HepG2 (cell line): ENCODE data around the gene ZP2. TPM values are rescaled to one million over a fixed set of nuclear protein-coding genes. Genes with fewer than 3 reads are reported as not detected.

Source experiments
- ATAC-seq: fragments of 200-7000 bp; cut with Tn5 transposase; 3 replicates; pipeline ENCODE4 v1.9.1; 2020; ENCODE audit warnings: mild to moderate bottlenecking, moderate library complexity
- BruUV-seq: library from RNA; stranded (reverse); fragments of 400-500 nt; replicated peaks from 2 replicates; lab custom pipeline; 2021; lab: Mats Ljungman, UMichigan
- CTCF ChIA-PET: fragments of 300-600 bp; formaldehyde crosslinking; extraction: SDS; loops from one replicate; lab custom pipeline; 2021; ENCODE audit warnings: low total read pairs, inconsistent platforms, low intra/inter-chr PET ratio; lab: Yijun Ruan, JAX
- POLR2A ChIA-PET: fragments of 350-600 bp; sonication (Branson Sonifier 250); formaldehyde crosslinking; loops from one replicate; lab custom pipeline; 2020; ENCODE audit warnings: antibody characterized with exemption, inconsistent platforms; lab: Yijun Ruan, JAX
- DNase-seq: peaks from one replicate; pipeline ENCODE4 v3.0.0-alpha.2; 2015; ENCODE audit warnings: low spot score
- FAIRE-seq: peaks from 3 replicates; lab custom pipeline; 2011; peaks lifted over from hg19 to GRCh38; lab: Jason Lieb, UNC
- H2AFZ ChIP-seq: one replicate; pipeline ENCODE4 v1.6.1; 2011; ENCODE audit warnings: low read length, inconsistent platforms
- H3K27ac ChIP-seq: fragments of 300-600 bp; 3 replicates; pipeline ENCODE4 v1.8.0; 2011; ENCODE audit warnings: mixed run types, mild to moderate bottlenecking, mixed read lengths, low read length, inconsistent platforms; ENCODE audit not compliant: insufficient read depth; ENCODE audit errors: extremely low read length
- H3K27me3 ChIP-seq, 2 experiments: fragments of 200-600 bp in 1 of 2; 2 replicates in 1 of 2; 3 replicates in 1 of 2; pipeline versions ENCODE4 v1.6.0 to v1.8.0; 2011; ENCODE audit warnings: low read length in 2 of 2, mild to moderate bottlenecking in 2 of 2, moderate library complexity in 2 of 2, inconsistent platforms in 1 of 2; ENCODE audit not compliant: insufficient read depth in 2 of 2, control insufficient read depth in 1 of 2
- H3K36me3 ChIP-seq, 2 experiments: fragments of 200-600 bp in 1 of 2; replicated peaks in 1 of 2; 2 replicates in 1 of 2; 3 replicates in 1 of 2; pipeline versions ENCODE4 v1.5.1 to v1.8.0; 2011; ENCODE audit warnings: low read length in 2 of 2, inconsistent platforms in 1 of 2; ENCODE audit not compliant: insufficient read depth in 2 of 2, control insufficient read depth in 1 of 2
- H3K4me1 ChIP-seq: 2 replicates; pipeline ENCODE4 v1.5.1; 2012; ENCODE audit warnings: low read length, inconsistent platforms; ENCODE audit not compliant: insufficient read depth
- H3K4me2 ChIP-seq: 2 replicates; pipeline ENCODE4 v1.6.0; 2011; ENCODE audit warnings: low read depth, low read length, inconsistent platforms
- H3K4me3 ChIP-seq, 3 experiments: fragments of 200-600 bp in 1 of 3; sonication (generic), shearing (Covaris generic) in 1 of 3; replicated peaks in 1 of 3; 2 replicates each; pipeline ENCODE4 v1.5.1; 2011 to 2016; ENCODE audit warnings: low read length in 3 of 3, inconsistent platforms in 2 of 3, low read depth in 2 of 3, mild to moderate bottlenecking in 2 of 3, control low read depth in 1 of 3, mixed read lengths in 1 of 3; ENCODE audit not compliant: insufficient read depth in 1 of 3
- H3K79me2 ChIP-seq: one replicate; pipeline ENCODE4 v1.6.1; 2011; ENCODE audit warnings: low read length, inconsistent platforms; ENCODE audit not compliant: insufficient read depth
- H3K9ac ChIP-seq: 2 replicates; pipeline ENCODE4 v1.6.0; 2011; ENCODE audit warnings: mild to moderate bottlenecking, low read depth, low read length, inconsistent platforms; ENCODE audit not compliant: insufficient read depth
- H3K9me3 ChIP-seq: 2 replicates; pipeline ENCODE4 v1.5.1; 2012; ENCODE audit warnings: mild to moderate bottlenecking, low read length
- H4K20me1 ChIP-seq: 2 replicates; pipeline ENCODE4 v1.6.0; 2011; ENCODE audit warnings: inconsistent platforms, mild to moderate bottlenecking, low read length, moderate library complexity; ENCODE audit not compliant: insufficient read depth
- MAFK ChIP-seq, 2 experiments: IDR thresholded peaks in 1 of 2; conservative IDR thresholded peaks in 1 of 2; 2 replicates each; pipeline ENCODE4 v1.6.1; 2011; ENCODE audit warnings: improper control_type of control experiment in 2 of 2, low read length in 2 of 2
- MLLT10 ChIP-seq: sonication (generic); formaldehyde crosslinking; IDR thresholded peaks from 2 replicates; pipeline ENCODE4 v1.4.0; 2020; ENCODE audit warnings: missing genetic modification reagents
- RARG ChIP-seq: sonication (generic); formaldehyde crosslinking; IDR thresholded peaks from 2 replicates; pipeline ENCODE4 v1.4.0; 2020; ENCODE audit warnings: low read depth, mild to moderate bottlenecking, missing genetic modification reagents
- SAFB2 ChIP-seq: sonication (generic); formaldehyde crosslinking; IDR thresholded peaks from 2 replicates; pipeline ENCODE4 v1.5.1; 2020; ENCODE audit warnings: missing genetic modification reagents, low read depth, mild to moderate bottlenecking, borderline replicate concordance
- SNAI1 ChIP-seq: sonication (generic); formaldehyde crosslinking; IDR thresholded peaks from 2 replicates; pipeline ENCODE4 v1.5.0; 2020; ENCODE audit warnings: mild to moderate bottlenecking, missing genetic modification reagents, borderline replicate concordance
- ZNF609 ChIP-seq: sonication (generic); formaldehyde crosslinking; IDR thresholded peaks from 2 replicates; pipeline ENCODE4 v1.4.0; 2020; ENCODE audit warnings: mild to moderate bottlenecking, missing genetic modification reagents, borderline replicate concordance
- ZNF670 ChIP-seq: sonication (generic); formaldehyde crosslinking; IDR thresholded peaks from 2 replicates; pipeline ENCODE4 v1.8.0; 2022; ENCODE audit warnings: mild to moderate bottlenecking, missing genetic modification reagents, borderline replicate concordance
- ZNF720 ChIP-seq: sonication (generic); formaldehyde crosslinking; IDR thresholded peaks from 2 replicates; pipeline ENCODE4 v1.4.0; 2020; ENCODE audit warnings: missing genetic modification reagents
- ZNF891 ChIP-seq: sonication (generic); formaldehyde crosslinking; IDR thresholded peaks from 2 replicates; pipeline ENCODE4 v1.5.0; 2020; ENCODE audit warnings: mild to moderate bottlenecking, missing genetic modification reagents
- WGBS: methylation state at CpG from one replicate; pipeline ENCODE4 v1.1.6; 2017; ENCODE audit warnings: low lambda C conversion rate; 5-methylcytosine and 5-hydroxymethylcytosine counted together
- in situ Hi-C: cut with HindIII; loops from 2 replicates; pipeline ENCODE4 v1.10.0; 2017; ENCODE audit warnings: low pct_unique_long_range_greater_than_20kb; ENCODE audit not compliant: extremely low pct_ligation_motif_present
- intact Hi-C: fragments of 100-400 bp; cut with micrococcal nuclease; formaldehyde crosslinking; loops from one replicate; pipeline ENCODE4 v1.10.0; 2022; ENCODE audit not compliant: unreplicated experiment
- polyA plus RNA-seq, 8 experiments: library from polyadenylated mRNA; depleted of rRNA in 3 of 8; stranded (reverse) in 7 of 8; unstranded in 1 of 8; fragments of >200 nt; fragmentation: Illumina TruSeq in 4 of 8; extraction: Trizol in 4 of 8; gene quantifications; 2 replicates each; pipeline versions ENCODE4 v1.2.1 to v1.2.3, GENCODE V29; 2011 to 2016; ENCODE audit warnings: low read depth in 4 of 8, missing spikeins in 1 of 8, mixed read lengths in 1 of 8; ENCODE audit not compliant: insufficient read depth in 1 of 8
- total RNA-seq, 5 experiments: library from RNA; depleted of rRNA; stranded (reverse); fragments of >200 nt; fragmentation: Illumina TruSeq; extraction: Trizol; gene quantifications; 2 replicates each; pipeline ENCODE4 v1.2.3, GENCODE V29; 2016; ENCODE audit warnings: low read depth in 1 of 5
- TF ChIP-seq, protein P1 (sequence below): sonication (generic); formaldehyde crosslinking; IDR thresholded peaks from 2 replicates; pipeline ENCODE4 v1.4.0; 2020; ENCODE audit warnings: missing genetic modification reagents
- TF ChIP-seq, protein P2 (sequence below): sonication (generic); formaldehyde crosslinking; IDR thresholded peaks from 2 replicates; pipeline ENCODE4 v1.4.0; 2020; ENCODE audit warnings: mild to moderate bottlenecking, missing genetic modification reagents
- TF ChIP-seq, protein P3 (sequence below): sonication (generic); formaldehyde crosslinking; IDR thresholded peaks from 2 replicates; pipeline ENCODE4 v1.9.0; 2022; ENCODE audit warnings: missing genetic modification reagents, mild to moderate bottlenecking, borderline replicate concordance

Gene ZP2
- total and polyA plus RNA-seq, 2 of the 13 experiments (the other 11 are each of a cell fraction or from before 2014, with no cell fraction given) = not detected

DNA sequence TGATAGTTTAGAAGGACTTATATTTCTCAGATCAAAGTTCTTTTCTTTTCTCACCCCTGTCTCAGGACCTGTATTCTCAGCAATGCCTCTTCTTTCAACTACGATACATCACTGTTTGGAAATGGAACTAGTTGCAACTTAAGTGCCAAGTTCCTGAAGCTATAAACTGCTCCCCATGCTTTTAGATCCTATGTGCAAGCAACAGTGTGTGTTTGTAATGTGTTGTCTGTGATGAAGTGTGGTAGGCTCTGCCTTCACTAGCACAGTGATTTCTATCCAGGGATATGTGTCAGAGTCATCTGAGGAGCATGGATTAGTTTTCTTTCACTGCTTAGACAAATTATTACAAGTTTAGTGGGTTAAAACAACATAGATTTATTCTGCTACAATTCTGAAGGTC, 18.4 kb downstream of the ZP2 start:
- Histone ChIP-seq H4K20me1 (no peaks in the 10 kb centered on the region), H2AFZ (no peak overlapping the region), H3K4me2 (no peak overlapping the region), H3K9me3 (no peaks in the 10 kb centered on the region), H3K36me3 (no peaks in the 10 kb centered on the region), H3K27ac (no peak overlapping the region), H3K9ac (no peak overlapping the region), H3K4me1 (peaks cover 6% of the 10 kb centered on the region), H3K79me2 (no peaks in the 10 kb centered on the region), H3K27me3 (peaks cover 5 to 44% of the 10 kb centered on the region in 2 experiments; a peak in 4 of 5 replicates), H3K4me3 (no peak overlapping the region)
- no TSS peak for BruUV-seq
- DNase-seq (no peak), ATAC-seq (no peak), FAIRE-seq (no peak)
- in situ Hi-C loops = no loop called here
- POLR2A ChIA-PET = no interaction called here
- CTCF ChIA-PET = no interaction called here
- 69% methylated on average over 1 of the region's 1 CpG for whole genome bisulfite sequencing
- intact Hi-C loops = no loop called here
- TF ChIP-seq ZNF609 = no peak
- TF ChIP-seq RARG (CRISPR knock-in tag) = no peak
- TF ChIP-seq, protein P1, sequence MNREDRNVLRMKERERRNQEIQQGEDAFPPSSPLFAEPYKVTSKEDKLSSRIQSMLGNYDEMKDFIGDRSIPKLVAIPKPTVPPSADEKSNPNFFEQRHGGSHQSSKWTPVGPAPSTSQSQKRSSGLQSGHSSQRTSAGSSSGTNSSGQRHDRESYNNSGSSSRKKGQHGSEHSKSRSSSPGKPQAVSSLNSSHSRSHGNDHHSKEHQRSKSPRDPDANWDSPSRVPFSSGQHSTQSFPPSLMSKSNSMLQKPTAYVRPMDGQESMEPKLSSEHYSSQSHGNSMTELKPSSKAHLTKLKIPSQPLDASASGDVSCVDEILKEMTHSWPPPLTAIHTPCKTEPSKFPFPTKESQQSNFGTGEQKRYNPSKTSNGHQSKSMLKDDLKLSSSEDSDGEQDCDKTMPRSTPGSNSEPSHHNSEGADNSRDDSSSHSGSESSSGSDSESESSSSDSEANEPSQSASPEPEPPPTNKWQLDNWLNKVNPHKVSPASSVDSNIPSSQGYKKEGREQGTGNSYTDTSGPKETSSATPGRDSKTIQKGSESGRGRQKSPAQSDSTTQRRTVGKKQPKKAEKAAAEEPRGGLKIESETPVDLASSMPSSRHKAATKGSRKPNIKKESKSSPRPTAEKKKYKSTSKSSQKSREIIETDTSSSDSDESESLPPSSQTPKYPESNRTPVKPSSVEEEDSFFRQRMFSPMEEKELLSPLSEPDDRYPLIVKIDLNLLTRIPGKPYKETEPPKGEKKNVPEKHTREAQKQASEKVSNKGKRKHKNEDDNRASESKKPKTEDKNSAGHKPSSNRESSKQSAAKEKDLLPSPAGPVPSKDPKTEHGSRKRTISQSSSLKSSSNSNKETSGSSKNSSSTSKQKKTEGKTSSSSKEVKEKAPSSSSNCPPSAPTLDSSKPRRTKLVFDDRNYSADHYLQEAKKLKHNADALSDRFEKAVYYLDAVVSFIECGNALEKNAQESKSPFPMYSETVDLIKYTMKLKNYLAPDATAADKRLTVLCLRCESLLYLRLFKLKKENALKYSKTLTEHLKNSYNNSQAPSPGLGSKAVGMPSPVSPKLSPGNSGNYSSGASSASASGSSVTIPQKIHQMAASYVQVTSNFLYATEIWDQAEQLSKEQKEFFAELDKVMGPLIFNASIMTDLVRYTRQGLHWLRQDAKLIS (CRISPR knock-in tag) = no peak
- TF ChIP-seq ZNF891 = no peak
- no peak for TF ChIP-seq ZNF670
- no peak for TF ChIP-seq ZNF720
- TF ChIP-seq, protein P2, sequence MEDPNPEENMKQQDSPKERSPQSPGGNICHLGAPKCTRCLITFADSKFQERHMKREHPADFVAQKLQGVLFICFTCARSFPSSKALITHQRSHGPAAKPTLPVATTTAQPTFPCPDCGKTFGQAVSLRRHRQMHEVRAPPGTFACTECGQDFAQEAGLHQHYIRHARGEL (CRISPR knock-in tag) = no peak
- no peak for TF ChIP-seq MAFK (conservative IDR thresholded peaks at IDR 0.05 in 1 of 2, IDR thresholded peaks at IDR 0.05 in 1 of 2; ENCODE audit: low read length in 2 of 2)
- TF ChIP-seq SAFB2 (CRISPR knock-in tag) = no peak
- TF ChIP-seq, protein P3, sequence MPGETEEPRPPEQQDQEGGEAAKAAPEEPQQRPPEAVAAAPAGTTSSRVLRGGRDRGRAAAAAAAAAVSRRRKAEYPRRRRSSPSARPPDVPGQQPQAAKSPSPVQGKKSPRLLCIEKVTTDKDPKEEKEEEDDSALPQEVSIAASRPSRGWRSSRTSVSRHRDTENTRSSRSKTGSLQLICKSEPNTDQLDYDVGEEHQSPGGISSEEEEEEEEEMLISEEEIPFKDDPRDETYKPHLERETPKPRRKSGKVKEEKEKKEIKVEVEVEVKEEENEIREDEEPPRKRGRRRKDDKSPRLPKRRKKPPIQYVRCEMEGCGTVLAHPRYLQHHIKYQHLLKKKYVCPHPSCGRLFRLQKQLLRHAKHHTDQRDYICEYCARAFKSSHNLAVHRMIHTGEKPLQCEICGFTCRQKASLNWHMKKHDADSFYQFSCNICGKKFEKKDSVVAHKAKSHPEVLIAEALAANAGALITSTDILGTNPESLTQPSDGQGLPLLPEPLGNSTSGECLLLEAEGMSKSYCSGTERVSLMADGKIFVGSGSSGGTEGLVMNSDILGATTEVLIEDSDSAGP (CRISPR knock-in tag) = no peak
- TF ChIP-seq SNAI1 (CRISPR knock-in tag) = no peak
- no peak for TF ChIP-seq MLLT10 (CRISPR knock-in tag)
